Gastroesophageal sphincter (tissue), 3 donors: ENCODE measurements around the gene UPB1.
"Not testable (repeated sequence)": the region's sequence is repeated elsewhere in the genome, so short reads cannot be mapped to it uniquely, and the experiment has no call there.

ENCODE experiments used
- CTCF ChIP-seq, 4 experiments: fragments of 200-600 bp in 2 of 4; fragments of 450-650 bp in 2 of 4; sonication (generic) in 1 of 4; IDR thresholded peaks; one replicate each; pipeline ENCODE4 v1.5.1; 2017 to 2019; ENCODE audit warnings: antibody characterized with exemption in 4 of 4, mild to moderate bottlenecking in 2 of 4, moderate library complexity in 2 of 4
- EP300 ChIP-seq: sonication (generic); formaldehyde crosslinking; IDR thresholded peaks from one replicate; pipeline ENCODE4 v1.6.1; 2017; ENCODE audit warnings: antibody characterized with exemption, mild to moderate bottlenecking
- POLR2A ChIP-seq, 2 donors: fragments of 450-650 bp; IDR thresholded peaks; one replicate each; pipeline ENCODE4 v1.6.1; 2017; ENCODE audit warnings: antibody characterized with exemption in 2 of 2, mild to moderate bottlenecking in 2 of 2, moderate library complexity in 1 of 2
- POLR2AphosphoS5 ChIP-seq: sonication (generic); formaldehyde crosslinking; IDR thresholded peaks from one replicate; pipeline ENCODE4 v1.6.1; 2017; ENCODE audit warnings: antibody characterized with exemption

- not testable (repeated sequence) for TF ChIP-seq CTCF (IDR thresholded peaks at IDR 0.05); POLR2A (IDR thresholded peaks at IDR 0.05); EP300; POLR2AphosphoS5
Observed at GRCh38 chr22:24552503-24553286, 57.6 kb downstream of the UPB1 start.
